NCI-H1436 (cell line): ENCODE measurements around the gene ROBO1.

Experiments used
- DNase-seq: peaks from one replicate; lab custom pipeline; 2025; lab: John Stamatoyannopoulos, UW

Gene ROBO1

DNA sequence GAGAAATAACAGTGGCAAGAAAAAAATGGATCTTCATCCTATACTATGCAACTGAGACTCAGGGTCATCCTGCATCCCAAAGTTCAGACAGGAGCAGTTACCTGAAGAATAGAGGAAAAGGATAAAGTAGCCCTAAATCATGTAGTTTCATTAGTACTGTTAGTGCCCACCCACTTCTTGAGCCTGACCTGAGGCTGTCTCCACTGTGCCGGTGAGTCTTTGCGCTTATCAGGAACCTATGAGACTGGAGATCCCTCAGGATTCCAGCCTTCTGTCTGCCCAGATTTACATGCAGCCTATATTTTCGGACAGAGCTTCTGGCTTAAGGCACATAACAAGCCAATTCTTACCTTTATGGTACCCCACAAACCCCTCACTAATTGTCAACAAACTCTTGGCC is 791.6 kb downstream of the ROBO1 start:
- no peak for DNase-seq

DNA sequence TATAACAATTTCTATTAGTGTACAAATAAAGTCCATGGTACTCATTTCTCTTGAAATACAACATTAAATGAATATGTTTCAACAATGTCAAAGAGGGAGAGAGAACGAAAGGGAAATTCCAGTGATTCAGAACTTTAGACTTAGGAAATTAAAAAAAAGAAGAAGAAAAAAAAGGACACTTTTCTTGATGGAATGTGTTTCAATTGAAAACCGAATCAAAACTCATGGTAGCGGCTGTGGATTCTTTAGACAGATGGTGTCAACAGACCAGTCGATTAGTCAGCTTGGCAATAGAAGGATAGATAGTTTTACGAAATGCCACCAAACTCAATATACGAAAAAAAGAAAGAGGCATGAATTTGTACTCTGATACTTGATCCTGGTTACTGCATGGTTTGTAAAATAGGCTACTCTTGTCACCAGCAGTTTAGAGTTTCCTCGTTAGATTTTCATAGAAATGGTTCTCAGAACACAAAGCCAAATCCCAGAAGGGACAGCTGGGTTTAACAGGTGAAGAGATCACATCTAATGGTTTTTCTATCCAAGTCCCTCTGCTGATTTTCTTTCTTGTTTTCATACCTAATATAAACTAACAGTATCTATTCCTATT is 793.5 kb downstream of the ROBO1 start:
- DNase-seq = no peak

DNA sequence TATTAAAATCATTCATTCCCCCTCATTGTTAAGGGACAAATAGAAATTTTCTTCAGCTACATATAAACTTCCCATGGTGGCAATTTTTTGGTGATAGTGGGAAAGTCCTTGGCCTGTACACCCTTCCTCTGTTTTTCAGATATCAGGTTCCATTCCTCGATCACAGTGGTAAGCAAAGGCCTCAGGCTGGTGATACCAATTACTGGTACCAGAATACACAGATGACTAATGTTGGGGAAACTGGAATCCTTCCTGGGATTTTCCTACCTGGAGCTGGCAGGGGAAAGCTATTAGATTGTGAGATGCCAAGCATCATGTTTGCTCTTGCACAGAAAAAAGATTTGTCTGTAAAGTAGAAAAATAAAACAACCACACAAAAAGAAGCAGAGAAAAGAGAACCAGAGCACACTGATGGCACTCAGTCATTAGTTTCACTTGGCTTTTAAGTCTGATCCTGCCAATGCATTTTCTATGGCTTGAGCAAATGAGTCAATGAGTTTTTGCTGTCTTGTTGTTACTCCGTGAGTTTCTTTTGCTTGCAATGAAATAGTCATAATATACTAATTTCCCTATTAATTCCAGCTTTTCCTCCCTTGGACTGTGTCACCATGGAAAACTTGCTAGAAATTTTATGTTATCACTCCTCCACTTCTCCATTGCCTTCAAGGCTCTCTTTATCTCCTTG is 795.0 kb downstream of the ROBO1 start:
- no peak for DNase-seq

DNA sequence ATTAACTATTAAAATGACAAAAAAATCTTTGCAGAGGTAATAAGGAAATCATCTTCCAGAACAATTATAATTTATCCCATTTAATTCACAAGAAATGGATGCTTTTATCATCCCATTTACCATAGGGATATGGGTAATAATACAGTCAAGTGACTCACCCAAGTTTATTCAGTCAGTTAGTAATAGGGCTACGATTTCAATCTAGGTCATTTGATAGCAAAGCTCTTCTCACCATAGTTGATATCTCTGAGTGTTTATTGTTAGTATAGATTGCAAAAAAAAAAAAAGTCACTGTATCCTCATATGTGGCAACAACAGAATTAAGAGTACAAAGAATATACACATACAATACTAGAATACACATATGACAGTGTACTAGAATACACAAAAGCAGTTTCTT is 797.1 kb downstream of the ROBO1 start:
- no peak for DNase-seq

DNA sequence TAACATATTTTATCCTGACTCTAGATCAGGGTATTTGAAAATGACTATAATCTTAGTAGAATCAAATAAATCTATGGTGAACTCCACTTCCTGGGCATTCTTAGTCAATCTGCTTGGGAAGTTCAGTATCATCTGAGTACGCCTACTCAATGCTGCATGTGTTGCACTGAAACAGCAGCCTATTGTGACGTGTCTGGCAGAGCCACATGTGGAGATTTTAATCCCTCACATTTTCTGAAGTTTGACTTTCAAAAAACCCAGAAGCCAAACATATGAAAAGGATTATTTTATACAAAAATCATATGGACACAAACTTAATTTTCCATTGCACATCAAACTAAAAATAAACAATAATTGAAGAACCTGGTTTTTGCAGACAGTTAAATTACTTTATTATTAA is 798.3 kb downstream of the ROBO1 start:
- DNase-seq = no peak

DNA sequence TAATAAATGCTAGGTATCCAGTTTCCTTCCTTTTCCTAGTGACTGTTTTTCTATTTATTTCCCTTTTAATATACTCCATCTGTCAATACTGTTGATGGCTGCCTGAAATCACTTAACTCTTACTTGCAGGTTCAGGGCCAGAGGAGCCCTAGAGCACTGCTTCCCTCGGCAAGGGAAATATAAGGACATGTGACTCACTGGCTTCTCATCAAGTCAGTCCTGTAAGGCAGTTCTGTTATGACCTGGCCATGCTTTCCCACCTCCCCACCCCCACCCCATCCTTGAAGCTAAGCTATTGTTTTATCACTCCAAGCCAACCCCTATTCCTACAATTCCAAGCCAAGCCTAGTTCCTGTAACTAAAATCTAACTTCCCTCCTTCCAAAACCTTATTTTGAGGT is 800.7 kb downstream of the ROBO1 start:
- no peak for DNase-seq

DNA sequence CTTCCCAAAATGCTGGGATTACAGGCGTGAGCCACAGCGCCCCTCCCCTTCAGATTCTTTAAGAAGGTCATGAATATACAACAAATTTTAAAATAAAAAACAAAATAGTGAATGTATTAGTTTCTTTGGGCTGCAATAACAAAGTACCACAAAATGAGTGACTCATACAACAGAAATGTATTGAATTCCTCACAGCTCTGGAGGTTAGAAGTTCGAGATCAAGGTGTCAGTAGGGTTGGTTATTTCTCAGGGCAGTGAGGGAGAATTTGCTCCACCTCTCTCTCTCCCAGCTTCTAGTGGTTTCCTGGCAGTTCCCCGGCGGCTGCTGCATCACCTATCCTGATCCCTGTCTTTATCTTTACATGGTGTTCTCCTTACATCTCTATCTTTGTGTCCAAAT is 804.0 kb downstream of the ROBO1 start:
- no peak for DNase-seq

DNA sequence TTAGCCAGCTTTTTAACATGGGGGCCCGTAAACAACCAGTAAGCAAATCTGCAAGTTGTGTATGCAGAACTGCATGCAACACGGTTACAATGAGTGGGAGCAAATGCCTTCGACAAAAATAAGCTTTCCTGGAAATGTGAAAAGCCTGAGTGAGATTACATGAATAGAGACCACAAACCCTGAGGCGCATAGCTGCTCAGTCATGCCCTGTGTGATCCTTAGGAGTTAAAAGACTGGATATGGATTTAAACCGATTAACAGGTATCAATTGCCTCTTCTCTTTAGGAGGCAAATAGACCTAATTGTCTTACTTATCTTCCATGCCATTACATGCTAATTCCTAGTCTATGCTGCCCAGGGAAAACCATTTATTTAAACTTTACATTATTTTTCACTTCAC is 810.3 kb downstream of the ROBO1 start:
- no peak for DNase-seq

DNA sequence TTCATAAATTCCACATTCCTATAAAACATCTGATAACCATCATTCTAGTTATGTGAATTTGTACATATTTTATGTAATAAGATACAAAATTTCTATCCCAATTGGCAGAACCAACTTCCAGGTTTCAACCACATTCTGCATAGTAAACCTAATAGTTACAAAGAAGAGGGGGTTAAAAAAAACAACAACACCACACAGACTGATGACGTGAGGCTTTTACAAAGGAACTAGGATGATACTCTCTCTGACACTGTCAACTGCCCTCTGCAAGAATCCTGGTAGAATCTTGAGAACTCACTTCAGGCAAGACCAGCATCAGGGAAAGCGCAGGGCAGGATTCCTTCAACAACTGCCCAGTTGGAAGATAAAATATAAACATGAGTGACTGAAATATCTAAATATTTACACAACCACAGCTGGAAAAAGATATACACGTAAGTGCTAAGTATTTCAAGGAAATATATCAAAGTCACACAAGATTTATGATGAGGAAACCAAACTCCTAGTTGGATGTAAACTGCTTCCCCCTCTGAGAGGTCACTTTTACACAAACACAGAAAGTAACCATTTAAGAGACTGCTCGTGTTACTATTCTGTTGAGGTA is 816.4 kb downstream of the ROBO1 start:
- DNase-seq = no peak

DNA sequence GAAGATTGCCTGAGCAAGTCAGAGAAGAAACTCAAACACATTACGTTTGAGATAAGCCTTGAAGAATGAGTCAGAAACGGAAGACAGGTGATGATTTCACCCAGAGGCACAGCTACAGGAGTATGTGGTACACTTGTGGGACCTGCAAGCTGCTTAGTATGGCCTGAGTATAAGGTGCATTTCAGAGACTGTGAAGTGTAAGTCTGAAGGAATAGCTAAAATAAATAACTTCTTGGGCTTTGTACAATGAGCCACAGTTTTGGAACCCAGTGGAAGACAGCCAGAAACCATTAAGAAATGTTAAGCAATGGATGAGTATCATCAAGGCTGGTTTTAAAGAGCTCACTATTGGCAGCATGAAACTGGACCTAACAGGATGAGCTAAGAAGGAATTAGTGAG is 826.2 kb downstream of the ROBO1 start:
- no peak for DNase-seq

DNA sequence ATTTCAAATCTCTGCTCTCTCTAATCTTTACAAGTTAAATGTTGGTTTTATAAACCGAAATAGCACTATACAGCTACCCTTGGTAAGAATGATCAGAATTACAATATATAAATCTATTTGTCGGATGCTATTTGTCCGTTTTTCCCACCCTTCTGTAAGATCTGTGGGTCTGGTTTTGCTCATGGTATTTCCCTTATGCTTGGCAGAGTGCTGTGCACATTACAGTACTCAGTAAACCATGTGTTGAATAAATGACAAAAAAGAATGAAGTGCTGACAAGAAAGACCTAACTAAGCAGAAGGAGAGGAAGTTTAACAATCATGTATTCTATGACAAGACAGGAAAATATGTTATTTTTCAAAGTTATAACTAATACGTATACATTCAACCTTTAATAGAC is 827.2 kb downstream of the ROBO1 start:
- no peak for DNase-seq

DNA sequence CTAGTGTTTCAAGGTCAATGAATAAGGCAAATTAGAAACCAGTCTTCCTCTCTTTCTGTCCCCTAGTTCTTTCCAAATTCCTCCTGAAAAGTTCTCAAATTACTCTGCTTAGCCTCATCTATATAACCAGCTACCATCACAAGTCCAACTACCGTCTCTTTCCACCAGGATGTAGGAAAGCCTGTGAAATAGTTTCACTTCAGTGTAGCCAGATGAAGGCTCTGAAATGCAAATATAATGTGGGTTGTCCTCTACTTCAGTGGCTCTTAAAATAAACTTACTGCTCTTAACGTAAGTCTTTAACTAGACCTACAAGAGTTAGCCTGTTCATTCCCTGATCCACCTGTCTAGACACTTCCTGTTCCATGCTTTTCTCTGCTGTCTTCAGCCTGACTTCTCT is 827.7 kb downstream of the ROBO1 start:
- DNase-seq = no peak

DNA sequence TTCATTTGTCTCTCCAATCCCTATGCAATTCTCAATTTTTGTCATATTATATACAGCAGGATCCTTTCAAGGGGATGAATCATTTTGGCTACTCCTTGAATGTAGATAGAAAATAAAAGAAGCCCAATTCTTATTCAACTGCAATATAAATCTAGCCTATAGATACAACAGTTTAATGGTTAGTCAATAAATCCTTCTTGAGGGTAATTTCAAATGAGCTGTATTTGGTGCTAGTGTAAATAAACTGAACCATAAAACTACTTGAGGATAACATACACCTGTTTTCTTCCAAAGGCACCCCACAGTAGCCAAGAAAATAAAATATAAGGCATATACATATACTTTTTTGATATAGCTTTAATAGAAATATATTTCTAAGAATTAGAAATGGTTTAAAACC is 830.3 kb downstream of the ROBO1 start:
- no peak for DNase-seq

DNA sequence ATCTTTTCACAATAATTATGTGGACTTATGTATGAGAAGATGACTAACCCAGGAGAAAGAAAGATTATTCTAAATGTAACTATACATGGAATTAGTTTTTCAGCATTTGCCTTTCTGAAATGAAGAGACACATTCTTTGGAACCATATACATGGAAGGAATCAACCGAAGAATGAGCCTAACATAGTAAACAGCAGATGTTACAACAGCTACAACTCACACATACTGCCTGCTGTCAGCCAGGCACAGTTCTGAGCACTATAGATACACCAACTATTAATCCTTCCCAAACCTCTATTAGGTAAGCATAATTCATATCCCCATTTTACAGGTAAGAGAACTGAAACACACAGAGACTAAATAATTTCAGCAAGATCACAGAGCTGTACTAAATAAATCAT is 840.0 kb downstream of the ROBO1 start:
- no peak for DNase-seq

DNA sequence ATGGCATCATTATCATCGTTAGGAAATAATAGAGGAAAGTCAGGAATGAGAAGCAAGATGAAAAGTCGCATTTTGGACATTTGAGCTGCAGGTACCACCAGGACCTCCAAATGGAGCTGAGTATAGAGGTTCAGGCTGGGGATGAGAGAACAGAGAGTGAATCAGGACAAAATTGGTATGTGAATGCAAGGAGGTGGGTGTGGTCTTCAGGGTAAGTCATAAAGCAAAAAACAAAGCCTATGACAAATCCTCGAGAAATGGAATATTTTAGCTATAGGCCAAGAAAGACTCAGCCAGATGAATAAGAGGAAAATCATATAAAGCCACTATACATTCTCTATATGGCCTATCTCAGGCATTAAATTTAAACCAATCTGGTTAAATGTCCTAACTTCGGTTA is 841.3 kb downstream of the ROBO1 start:
- DNase-seq = no peak

DNA sequence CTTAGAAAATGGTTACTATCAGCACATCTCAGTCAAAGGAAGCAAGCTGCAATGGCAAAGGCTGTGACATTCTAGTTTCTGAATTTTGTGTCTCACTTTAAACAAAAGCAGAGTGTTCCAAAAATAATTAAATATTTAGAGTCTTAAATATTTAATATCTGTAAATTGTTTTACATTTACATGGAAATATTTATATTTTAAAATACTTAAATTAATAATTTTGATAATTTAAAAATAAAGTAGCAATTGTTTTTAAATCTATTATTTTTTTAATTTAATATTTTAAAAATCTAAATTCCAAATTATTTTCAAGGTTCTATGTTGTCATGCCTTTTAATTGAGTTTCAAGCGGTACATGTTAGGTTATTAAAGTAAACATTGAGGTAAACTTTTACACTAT is 843.1 kb downstream of the ROBO1 start:
- DNase-seq = no peak

DNA sequence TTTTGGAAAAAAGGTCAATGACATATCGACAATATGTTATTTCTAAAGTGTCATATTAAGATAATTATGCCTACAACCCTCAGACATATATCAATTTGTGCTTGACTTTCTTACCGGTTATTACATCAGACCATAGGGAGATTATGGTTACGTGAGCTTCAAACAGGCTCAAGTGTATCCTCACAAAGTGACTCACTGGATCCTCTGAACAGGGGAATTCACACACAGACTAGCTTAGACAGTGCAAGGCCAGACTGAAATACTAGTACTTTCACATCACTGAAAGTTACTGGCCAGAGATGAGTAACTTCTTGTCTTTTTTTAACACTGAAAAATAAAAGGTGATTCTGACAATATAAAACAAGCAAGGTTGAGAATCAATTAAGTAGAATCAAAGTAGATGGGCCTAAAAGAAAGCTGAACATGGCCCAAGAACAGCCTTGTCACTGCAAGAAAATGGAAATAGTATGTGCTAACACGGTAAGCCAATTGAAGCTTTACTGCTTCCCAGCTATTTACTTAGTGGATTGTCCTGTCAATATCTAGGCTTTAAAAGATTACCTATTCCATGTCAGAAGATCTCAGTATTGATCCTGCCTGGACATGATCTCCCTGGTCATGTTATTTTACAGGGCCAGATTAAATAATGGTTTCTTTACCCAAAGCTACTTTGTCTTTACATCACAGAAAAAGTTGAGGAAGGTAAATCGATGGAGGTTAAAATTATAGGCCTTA is 848.6 kb downstream of the ROBO1 start:
- DNase-seq = no peak

DNA sequence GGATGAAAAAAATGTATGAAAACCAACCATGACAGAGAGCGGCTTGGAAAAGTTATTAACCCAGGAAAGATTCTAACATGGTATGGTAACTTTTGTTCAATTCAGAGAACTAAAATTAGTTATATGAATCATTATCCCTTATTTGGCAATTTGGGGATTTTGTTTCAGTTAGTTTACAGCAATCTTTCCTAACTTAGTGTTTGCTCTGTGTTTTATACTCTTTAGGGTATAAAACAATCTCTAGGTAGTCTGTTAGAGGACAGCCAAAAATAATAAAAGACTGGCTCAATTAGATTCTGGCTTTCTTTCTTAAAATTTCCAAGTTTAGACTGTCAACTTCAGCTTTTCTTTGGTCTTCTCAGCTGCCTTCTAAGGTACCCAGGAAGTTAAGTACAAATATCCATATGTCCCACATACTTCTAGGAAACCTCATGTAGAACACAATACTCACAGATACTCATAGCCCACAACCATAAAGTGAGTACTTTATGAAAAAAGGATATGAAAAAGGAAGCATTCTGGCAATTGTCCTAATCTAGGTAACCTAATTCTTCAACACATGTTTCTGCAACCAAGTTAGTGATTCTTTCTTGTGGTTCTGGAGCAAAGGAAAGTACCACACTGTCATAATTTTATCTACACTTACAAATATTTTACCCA is 849.3 kb downstream of the ROBO1 start:
- no peak for DNase-seq

DNA sequence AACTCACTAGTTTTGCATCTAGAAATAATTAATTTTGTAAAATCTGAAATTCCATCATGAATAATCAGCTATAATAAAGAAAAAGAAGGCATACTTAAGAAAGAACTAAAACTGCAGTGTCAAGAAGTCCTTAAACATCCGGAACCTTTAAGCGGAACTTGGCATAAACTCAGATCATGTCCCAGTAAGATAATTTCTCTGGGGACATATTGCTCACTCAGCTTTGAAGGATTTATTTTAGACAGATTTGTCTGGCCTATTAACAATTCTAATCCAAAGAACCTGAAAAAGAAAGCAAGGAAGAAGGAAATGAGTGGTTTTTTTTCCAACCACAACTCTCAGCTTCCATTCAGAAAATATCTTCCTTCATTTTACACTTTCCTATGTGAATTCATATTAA is 850.3 kb downstream of the ROBO1 start:
- no peak for DNase-seq

DNA sequence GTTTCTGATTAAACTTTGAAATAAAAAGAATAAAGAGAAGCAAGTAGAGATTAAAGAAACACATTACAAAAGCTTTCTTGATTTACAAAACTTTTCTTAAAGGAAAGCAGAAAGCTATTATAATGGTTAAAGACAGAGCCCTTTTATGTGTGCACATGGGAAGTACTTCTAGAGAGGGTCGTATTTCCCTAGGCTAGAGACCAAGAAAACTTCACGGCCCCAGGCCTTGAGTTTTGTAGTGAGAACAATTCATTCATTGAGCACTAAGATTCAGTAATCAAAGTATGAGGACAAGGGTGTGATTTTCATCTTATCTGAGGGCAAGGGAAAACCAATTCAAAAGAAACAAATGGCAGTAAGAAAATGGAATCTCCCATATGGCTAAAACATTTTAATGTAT is 854.1 kb downstream of the ROBO1 start:
- no peak for DNase-seq

DNA sequence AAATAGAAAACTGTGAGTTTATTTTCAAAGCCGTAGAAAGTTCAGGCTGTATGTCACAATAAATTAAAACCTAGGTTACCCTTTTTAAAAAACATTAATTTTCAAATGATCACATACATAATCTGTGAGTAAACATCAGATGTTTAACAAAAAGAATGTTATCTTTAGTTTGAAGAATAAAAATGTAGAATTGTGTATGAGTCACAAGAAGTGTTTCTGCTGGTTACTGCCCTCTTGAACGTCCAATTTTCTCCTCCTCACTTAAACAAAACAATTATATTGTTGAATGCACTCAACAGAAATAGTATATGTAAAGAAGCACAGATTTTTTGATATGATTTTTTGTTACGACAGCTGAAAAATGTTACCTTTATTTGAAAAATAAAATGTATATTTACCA is 855.1 kb downstream of the ROBO1 start:
- DNase-seq = no peak

DNA sequence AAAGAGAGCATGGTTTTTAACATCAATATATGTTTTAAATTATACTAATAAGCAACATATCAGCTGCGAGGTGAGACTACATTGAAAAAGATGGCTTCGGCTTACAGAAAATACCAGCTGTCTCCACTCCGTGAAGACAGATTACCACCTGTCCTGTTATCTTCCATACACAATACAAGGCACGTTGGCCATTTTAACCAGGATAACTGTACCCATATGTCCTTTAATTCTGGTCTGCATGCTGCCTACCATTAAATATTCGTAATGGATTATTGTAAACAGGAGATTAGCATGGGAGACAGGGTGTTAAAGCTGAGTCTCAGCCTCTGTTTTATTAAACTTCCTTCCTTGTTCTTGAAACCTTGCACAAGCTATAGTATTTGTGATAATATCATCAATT is 855.5 kb downstream of the ROBO1 start:
- DNase-seq = no peak

DNA sequence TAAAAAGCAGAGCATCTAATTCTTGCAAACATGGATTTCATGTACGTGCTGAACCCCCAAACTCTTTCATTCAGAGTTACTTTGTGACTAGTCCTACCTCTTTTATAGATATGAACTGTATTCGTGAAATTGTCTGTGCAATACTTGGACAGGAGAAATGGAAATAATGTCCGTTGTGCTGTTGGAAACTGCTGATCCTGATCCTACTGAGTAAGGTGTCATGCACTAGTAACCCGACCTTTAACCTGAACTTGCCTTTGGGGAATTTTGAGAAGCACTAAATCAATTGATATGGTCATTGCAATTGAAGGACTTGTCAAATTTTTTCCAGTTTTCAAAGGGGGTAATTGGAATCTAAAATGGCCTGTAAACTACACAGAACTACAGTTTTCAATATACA is 856.4 kb downstream of the ROBO1 start:
- DNase-seq = no peak
